Lower lobe of right lung (tissue), 2 donors: ENCODE measurements around the gene YWHAB. TPM values are rescaled to one million over a fixed set of nuclear protein-coding genes. Genes with fewer than 3 reads are reported as not detected.

Experiments
- ATAC-seq, 2 donors: fragments of 200-7000 bp; cut with Tn5 transposase; one replicate each; pipeline ENCODE4 v1.9.1; 2020 to 2022; ENCODE audit warnings: mild to moderate bottlenecking in 2 of 2, moderate library complexity in 2 of 2
- DNase-seq: peaks from one replicate; pipeline ENCODE4 v3.0.0-alpha.2; 2020
- H3K27ac ChIP-seq: fragments of 200-600 bp; one replicate; pipeline ENCODE4 v1.8.0; 2022
- H3K27me3 ChIP-seq: fragments of 200-600 bp; one replicate; pipeline ENCODE4 v1.8.0; 2022; ENCODE audit warnings: low read depth
- H3K36me3 ChIP-seq: fragments of 200-600 bp; one replicate; pipeline ENCODE4 v1.8.0; 2022; ENCODE audit warnings: mild to moderate bottlenecking
- H3K4me1 ChIP-seq: fragments of 200-600 bp; one replicate; pipeline ENCODE4 v1.8.0; 2022
- H3K4me3 ChIP-seq: fragments of 200-600 bp; one replicate; pipeline ENCODE4 v1.8.0; 2022; ENCODE audit warnings: mild to moderate bottlenecking
- H3K9me3 ChIP-seq: fragments of 200-600 bp; one replicate; pipeline ENCODE4 v1.8.0; 2022
- CTCF ChIP-seq: fragments of 200-600 bp; IDR thresholded peaks from one replicate; pipeline ENCODE4 v1.8.0; 2022; ENCODE audit warnings: antibody characterized with exemption, mild to moderate bottlenecking
- intact Hi-C: fragments of 100-400 bp; cut with DNase I; formaldehyde crosslinking; loops from one replicate; pipeline ENCODE4 v1.11.0; 2022
- total RNA-seq: library from RNA; stranded (reverse); fragmentation: NEBNext Ultra II Directional; extraction: Animal tissue kit (Norgen Biotek cat#: 25700); gene quantifications from one replicate; pipeline ENCODE4 v1.2.1, GENCODE V29; 2021
- donor health status: DM: no; HTN: yes; CAD: no; lungs with severe emphysema.

The YWHAB gene
- total RNA-seq, 1 donor from 2014 or later: 193 TPM

DNA sequence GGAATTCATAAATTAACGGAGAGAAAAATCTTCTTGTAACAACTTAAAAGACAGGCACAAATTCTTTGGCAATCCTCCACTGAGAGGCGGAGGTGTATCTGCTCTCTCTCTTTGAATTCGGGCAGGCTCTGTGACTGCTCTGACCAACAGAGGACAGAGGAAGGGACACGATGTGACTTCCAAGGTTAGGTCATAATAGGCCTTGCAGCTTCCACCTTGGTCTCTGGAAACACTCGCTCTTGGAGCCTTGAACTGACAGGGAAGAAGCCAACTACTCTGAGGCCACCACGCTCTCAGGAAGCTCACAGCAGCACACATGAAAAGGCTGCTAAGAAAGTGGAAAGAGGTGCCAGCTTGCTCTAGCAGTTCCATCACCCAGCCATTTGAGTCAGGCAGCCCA, 59.8 kb downstream of the YWHAB start:
- H3K36me3 ChIP-seq: peaks cover 95% of the 10 kb centered on the region
- H3K9me3 ChIP-seq: no peaks in the 10 kb centered on the region
- H3K27me3 ChIP-seq: no peaks in the 10 kb centered on the region
- no peak for ATAC-seq
- no peak overlapping the region for H3K4me3 ChIP-seq
- no peak for DNase-seq
- no peak for TF ChIP-seq CTCF
- H3K4me1 ChIP-seq: no peaks in the 10 kb centered on the region
- no peak overlapping the region for H3K27ac ChIP-seq
- intact Hi-C loops: no loop called here

- H3K36me3 ChIP-seq: peaks cover 95% of the 10 kb centered on the region
- DNase-seq: no peak
- no peaks in the 10 kb centered on the region for H3K27me3 ChIP-seq
- TF ChIP-seq CTCF: no peak
- no peak overlapping the region for H3K27ac ChIP-seq
- H3K4me1 ChIP-seq: no peaks in the 10 kb centered on the region
- H3K4me3 ChIP-seq: no peak overlapping the region
- H3K9me3 ChIP-seq: no peaks in the 10 kb centered on the region
- ATAC-seq: no peak
- intact Hi-C loops: no loop called here
These were observed 60.9 kb downstream of the YWHAB start for GRCh38 chr20:44946271-44946852.

- no peaks in the 10 kb centered on the region for H3K27me3 ChIP-seq
- H3K4me1 ChIP-seq: no peaks in the 10 kb centered on the region
- DNase-seq (no peak), ATAC-seq (no peak)
- no peak for TF ChIP-seq CTCF
- H3K4me3 ChIP-seq: no peak overlapping the region
- peaks cover 89% of the 10 kb centered on the region for H3K36me3 ChIP-seq
- intact Hi-C loops: no loop called here
- H3K9me3 ChIP-seq: no peaks in the 10 kb centered on the region
- H3K27ac ChIP-seq: no peak overlapping the region
These were observed 62.6 kb downstream of the YWHAB start for GRCh38 chr20:44948107-44948506.

GRCh38 chr20:44948513-44948912, 63.0 kb downstream of the YWHAB start:
- ATAC-seq: no peak

DNA sequence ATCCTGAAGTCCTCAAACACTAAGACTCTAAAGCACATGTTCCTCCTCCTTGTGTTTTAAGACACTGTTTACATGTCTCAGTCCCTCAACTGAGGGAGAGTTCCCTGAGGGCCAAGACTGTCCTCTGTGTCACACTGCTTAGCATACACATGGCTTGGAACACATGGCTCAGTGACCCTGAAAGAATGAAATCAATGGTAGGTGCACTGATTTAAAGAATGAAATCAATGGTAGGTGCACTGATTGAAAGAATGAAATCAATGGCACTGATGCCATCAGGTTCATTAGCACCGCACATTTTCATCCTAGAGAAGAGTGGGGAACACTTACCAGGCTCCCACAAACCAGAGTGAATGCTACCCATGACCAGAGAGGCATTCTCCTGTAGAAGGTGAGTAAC, 64.9 kb downstream of the YWHAB start:
- ATAC-seq (no peak), DNase-seq (no peak)
- Histone ChIP-seq H3K36me3 (peaks cover 85% of the 10 kb centered on the region), H3K4me1 (no peaks in the 10 kb centered on the region), H3K27ac (no peak overlapping the region), H3K9me3 (no peaks in the 10 kb centered on the region), H3K4me3 (no peak overlapping the region), H3K27me3 (no peaks in the 10 kb centered on the region)
- TF ChIP-seq CTCF: no peak
- intact Hi-C loops: no loop called here

More at GRCh38 chr20:44948513-44948912, 63.0 kb downstream of the YWHAB start:
- no peak for TF ChIP-seq CTCF
- Histone ChIP-seq H3K4me3 (no peak overlapping the region), H3K9me3 (no peaks in the 10 kb centered on the region), H3K4me1 (no peaks in the 10 kb centered on the region), H3K27ac (no peak overlapping the region), H3K27me3 (no peaks in the 10 kb centered on the region), H3K36me3 (peaks cover 85% of the 10 kb centered on the region)
- intact Hi-C loops: no loop called here
- DNase-seq: no peak

DNA sequence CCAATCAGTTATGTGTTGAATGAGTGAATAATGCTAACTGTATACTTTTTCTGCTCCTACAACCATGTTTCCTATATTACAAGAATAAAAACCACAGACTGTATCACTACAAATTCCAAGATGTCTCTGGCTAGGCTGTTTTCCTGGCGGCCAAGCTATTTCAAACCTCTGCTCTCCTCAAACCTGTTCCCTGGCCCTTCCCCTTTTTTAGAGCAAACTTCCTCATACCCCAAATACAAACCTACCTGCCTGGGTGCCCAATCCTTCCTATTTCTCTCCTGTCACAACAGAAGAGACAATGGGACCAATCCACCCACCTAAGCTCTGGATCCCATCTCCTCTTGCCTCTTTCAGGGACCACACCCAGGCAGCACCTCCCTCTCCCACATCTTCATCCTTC, 67.2 kb downstream of the YWHAB start:
- no peak for DNase-seq
- intact Hi-C loops: no loop called here
- Histone ChIP-seq H3K4me3 (no peak overlapping the region), H3K36me3 (peaks cover 72% of the 10 kb centered on the region), H3K27ac (no peak overlapping the region), H3K4me1 (no peaks in the 10 kb centered on the region), H3K9me3 (no peaks in the 10 kb centered on the region), H3K27me3 (no peaks in the 10 kb centered on the region)
- no peak for ATAC-seq
- TF ChIP-seq CTCF: no peak
